ENCODE data around the gene L3MBTL4.

L3MBTL4 gene

GRCh38 chr18:6220129-6220528, 194.6 kb downstream of the L3MBTL4 start:
- ATAC-seq: no peak
- TF ChIP-seq ZNF8 (CRISPR knock-in tag; IDR thresholded peaks at IDR 0.05) (no peak), ZFP3 (CRISPR knock-in tag; IDR thresholded peaks at IDR 0.05) (no peak), TCF4 (CRISPR knock-in tag; IDR thresholded peaks at IDR 0.05; ENCODE audit: borderline replicate concordance) (no peak), ZNF70 (CRISPR knock-in tag; IDR thresholded peaks at IDR 0.05) (no peak), TOX (CRISPR knock-in tag; IDR thresholded peaks at IDR 0.05; ENCODE audit: borderline replicate concordance) (no peak), ARNTL (CRISPR knock-in tag; IDR thresholded peaks at IDR 0.05; ENCODE audit: borderline replicate concordance, low read depth) (no peak), CSDC2 (CRISPR knock-in tag; IDR thresholded peaks at IDR 0.05) (no peak)

GRCh38 chr18:6219116-6219717, 195.5 kb downstream of the L3MBTL4 start:
- ATAC-seq: peak; percentile 80
- TF ChIP-seq TSHZ2 (CRISPR knock-in tag; IDR thresholded peaks at IDR 0.05): no peak

- ATAC-seq: no peak
- no peak for TF ChIP-seq ISL1 (CRISPR knock-in tag; IDR thresholded peaks at IDR 0.05)
- TF ChIP-seq OSR1 (CRISPR knock-in tag; IDR thresholded peaks at IDR 0.05): no peak
- no peak for TF ChIP-seq TOX (CRISPR knock-in tag; IDR thresholded peaks at IDR 0.05; ENCODE audit: borderline replicate concordance)
- no peak for TF ChIP-seq ZNF565 (CRISPR knock-in tag; conservative IDR thresholded peaks at IDR 0.05; ENCODE audit: low read depth)
- no peak for TF ChIP-seq PPARA (CRISPR knock-in tag; IDR thresholded peaks at IDR 0.05; ENCODE audit: borderline replicate concordance)
- TF ChIP-seq CREB5 (CRISPR knock-in tag; IDR thresholded peaks at IDR 0.05; ENCODE audit: low read depth): no peak
- TF ChIP-seq SNAI2 (CRISPR knock-in tag; IDR thresholded peaks at IDR 0.05): no peak
- no peak for TF ChIP-seq CSDC2 (CRISPR knock-in tag; IDR thresholded peaks at IDR 0.05)
- TF ChIP-seq RARB (CRISPR knock-in tag; IDR thresholded peaks at IDR 0.05): no peak
- TF ChIP-seq ZNF70 (CRISPR knock-in tag; IDR thresholded peaks at IDR 0.05): no peak
- TF ChIP-seq ZFP3 (CRISPR knock-in tag; IDR thresholded peaks at IDR 0.05): no peak
- TF ChIP-seq BACH2 (CRISPR knock-in tag; IDR thresholded peaks at IDR 0.05; ENCODE audit: borderline replicate concordance): no peak
- TF ChIP-seq GLIS3 (CRISPR knock-in tag; IDR thresholded peaks at IDR 0.05): no peak
Measured at GRCh38 chr18:6215888-6216287, 198.8 kb downstream of the L3MBTL4 start.

- ATAC-seq: no peak
- TF ChIP-seq ISL1 (CRISPR knock-in tag; IDR thresholded peaks at IDR 0.05) (no peak), POU6F1 (CRISPR knock-in tag; IDR thresholded peaks at IDR 0.05; ENCODE audit: borderline replicate concordance, low read depth) (no peak), OSR1 (CRISPR knock-in tag; IDR thresholded peaks at IDR 0.05) (no peak), PPARA (CRISPR knock-in tag; IDR thresholded peaks at IDR 0.05; ENCODE audit: borderline replicate concordance) (no peak), ZNF565 (CRISPR knock-in tag; conservative IDR thresholded peaks at IDR 0.05; ENCODE audit: low read depth) (no peak), CREB5 (CRISPR knock-in tag; IDR thresholded peaks at IDR 0.05; ENCODE audit: low read depth) (no peak), ZFP3 (CRISPR knock-in tag; IDR thresholded peaks at IDR 0.05) (no peak), ARNTL (CRISPR knock-in tag; IDR thresholded peaks at IDR 0.05; ENCODE audit: borderline replicate concordance, low read depth) (no peak), TSHZ2 (CRISPR knock-in tag; IDR thresholded peaks at IDR 0.05) (no peak), BACH2 (CRISPR knock-in tag; IDR thresholded peaks at IDR 0.05; ENCODE audit: borderline replicate concordance) (no peak), GLIS3 (CRISPR knock-in tag; IDR thresholded peaks at IDR 0.05) (no peak), RARB (CRISPR knock-in tag; IDR thresholded peaks at IDR 0.05) (no peak), ZFP30 (CRISPR knock-in tag; IDR thresholded peaks at IDR 0.05) (no peak), ZNF70 (CRISPR knock-in tag; IDR thresholded peaks at IDR 0.05) (no peak), ZC3H10 (CRISPR knock-in tag; IDR thresholded peaks at IDR 0.05) (no peak), TCF4 (CRISPR knock-in tag; IDR thresholded peaks at IDR 0.05; ENCODE audit: borderline replicate concordance) (no peak)
Measured at GRCh38 chr18:6211174-6211504, 203.6 kb downstream of the L3MBTL4 start.
